ENCODE data around the gene HDAC9. TPM values are rescaled to one million over a fixed set of nuclear protein-coding genes. Genes with fewer than 3 reads are reported as not detected.

HDAC9 gene
- total RNA-seq, 2 donors from 2014 or later = 1.5 to 4.0 TPM

DNA sequence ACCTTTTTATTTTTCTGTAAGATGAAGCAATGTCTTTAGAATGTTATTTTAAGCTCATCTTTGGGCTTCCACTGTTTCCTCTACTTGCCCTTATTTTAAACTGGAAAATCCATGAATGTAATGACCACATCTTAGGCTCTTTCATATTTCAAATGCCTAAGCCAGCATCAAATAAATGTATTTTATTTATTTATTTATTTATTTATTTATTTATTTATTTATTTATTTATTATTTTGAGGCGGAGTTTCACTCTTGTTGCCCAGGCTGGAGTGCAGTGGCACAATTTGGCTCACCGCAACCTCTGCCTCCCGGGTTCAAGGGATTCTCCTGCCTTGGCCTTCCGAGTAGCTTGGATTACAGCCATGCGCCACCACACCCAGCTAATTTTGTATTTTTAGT is 69.2 kb downstream of the HDAC9 start:
- H3K4me1 Mint-ChIP-seq = peaks cover 5% of the 10 kb centered on the region
- no peak overlapping the region for H3K27ac ChIP-seq (ENCODE audit: low read depth, low read length)
- H3K9me3 Mint-ChIP-seq = no peaks in the 10 kb centered on the region
- no peaks in the 10 kb centered on the region for H3K36me3 Mint-ChIP-seq (ENCODE audit: low read depth)
- H3K27ac Mint-ChIP-seq = no peak overlapping the region
- no peak overlapping the region for H3K9ac ChIP-seq (ENCODE audit: extremely low read depth, low read length, poor library complexity, severe bottlenecking)
- DNase-seq = no peak
- no peaks in the 10 kb centered on the region for H3K27me3 ChIP-seq (ENCODE audit: control insufficient read depth, insufficient read depth, low read length, poor library complexity, severe bottlenecking)
- TF ChIP-seq, protein P1, sequence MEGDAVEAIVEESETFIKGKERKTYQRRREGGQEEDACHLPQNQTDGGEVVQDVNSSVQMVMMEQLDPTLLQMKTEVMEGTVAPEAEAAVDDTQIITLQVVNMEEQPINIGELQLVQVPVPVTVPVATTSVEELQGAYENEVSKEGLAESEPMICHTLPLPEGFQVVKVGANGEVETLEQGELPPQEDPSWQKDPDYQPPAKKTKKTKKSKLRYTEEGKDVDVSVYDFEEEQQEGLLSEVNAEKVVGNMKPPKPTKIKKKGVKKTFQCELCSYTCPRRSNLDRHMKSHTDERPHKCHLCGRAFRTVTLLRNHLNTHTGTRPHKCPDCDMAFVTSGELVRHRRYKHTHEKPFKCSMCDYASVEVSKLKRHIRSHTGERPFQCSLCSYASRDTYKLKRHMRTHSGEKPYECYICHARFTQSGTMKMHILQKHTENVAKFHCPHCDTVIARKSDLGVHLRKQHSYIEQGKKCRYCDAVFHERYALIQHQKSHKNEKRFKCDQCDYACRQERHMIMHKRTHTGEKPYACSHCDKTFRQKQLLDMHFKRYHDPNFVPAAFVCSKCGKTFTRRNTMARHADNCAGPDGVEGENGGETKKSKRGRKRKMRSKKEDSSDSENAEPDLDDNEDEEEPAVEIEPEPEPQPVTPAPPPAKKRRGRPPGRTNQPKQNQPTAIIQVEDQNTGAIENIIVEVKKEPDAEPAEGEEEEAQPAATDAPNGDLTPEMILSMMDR (conservative IDR thresholded peaks at IDR 0.05) = no peak
- H3K27me3 Mint-ChIP-seq (ENCODE audit: insufficient read depth) = no peaks in the 10 kb centered on the region
- no peaks in the 10 kb centered on the region for H3K9me3 ChIP-seq (ENCODE audit: control insufficient read depth, low read length)
- no peak overlapping the region for H3K4me3 Mint-ChIP-seq
- H3K4me3 ChIP-seq (ENCODE audit: low read length) = no peak overlapping the region
- no peaks in the 10 kb centered on the region for H3K4me1 ChIP-seq (ENCODE audit: control insufficient read depth, insufficient read depth, low read length)
- H3K36me3 ChIP-seq (ENCODE audit: control insufficient read depth, insufficient read depth, low read length) = no peaks in the 10 kb centered on the region
- 97 to 100% methylated on average over 2 to 5 of the region's 5 CpGs for WGBS, 2 experiments (ENCODE audit: insufficient coverage in 1 of 2, insufficient read length in 1 of 2)

DNA sequence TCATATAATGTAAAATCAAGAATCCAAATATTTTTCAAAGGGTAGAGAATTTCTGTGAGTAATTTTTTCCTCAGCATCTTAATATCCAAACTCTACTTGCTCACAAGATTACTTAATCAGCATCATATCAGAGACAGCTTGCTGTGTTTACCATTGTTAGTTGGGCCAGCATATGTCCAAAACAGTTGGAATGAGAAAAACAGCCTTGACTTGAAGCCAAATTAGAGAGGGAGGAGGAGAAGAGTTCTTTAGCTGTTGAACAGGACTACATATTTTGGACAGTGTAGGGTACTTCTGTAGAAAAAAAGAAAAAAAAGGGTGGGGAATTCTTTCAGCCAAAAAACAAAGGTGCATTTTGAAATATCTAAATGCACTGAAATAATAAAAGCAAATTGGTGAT is 69.8 kb downstream of the HDAC9 start:
- no peaks in the 10 kb centered on the region for H3K9me3 ChIP-seq (ENCODE audit: control insufficient read depth, low read length)
- no peaks in the 10 kb centered on the region for H3K36me3 Mint-ChIP-seq (ENCODE audit: low read depth)
- no peak overlapping the region for H3K4me3 ChIP-seq (ENCODE audit: low read length)
- H3K4me3 Mint-ChIP-seq = no peak overlapping the region
- TF ChIP-seq, protein P1 (conservative IDR thresholded peaks at IDR 0.05) = no peak
- H3K9ac ChIP-seq (ENCODE audit: extremely low read depth, low read length, poor library complexity, severe bottlenecking) = no peak overlapping the region
- H3K27ac ChIP-seq (ENCODE audit: low read depth, low read length) = no peak overlapping the region
- H3K27ac Mint-ChIP-seq = no peak overlapping the region
- H3K4me1 ChIP-seq (ENCODE audit: control insufficient read depth, insufficient read depth, low read length) = no peaks in the 10 kb centered on the region
- peaks cover 5% of the 10 kb centered on the region for H3K4me1 Mint-ChIP-seq
- no peaks in the 10 kb centered on the region for H3K36me3 ChIP-seq (ENCODE audit: control insufficient read depth, insufficient read depth, low read length)
- DNase-seq = no peak
- H3K27me3 Mint-ChIP-seq (ENCODE audit: insufficient read depth) = no peaks in the 10 kb centered on the region
- no peaks in the 10 kb centered on the region for H3K27me3 ChIP-seq (ENCODE audit: control insufficient read depth, insufficient read depth, low read length, poor library complexity, severe bottlenecking)
- H3K9me3 Mint-ChIP-seq = no peaks in the 10 kb centered on the region

DNA sequence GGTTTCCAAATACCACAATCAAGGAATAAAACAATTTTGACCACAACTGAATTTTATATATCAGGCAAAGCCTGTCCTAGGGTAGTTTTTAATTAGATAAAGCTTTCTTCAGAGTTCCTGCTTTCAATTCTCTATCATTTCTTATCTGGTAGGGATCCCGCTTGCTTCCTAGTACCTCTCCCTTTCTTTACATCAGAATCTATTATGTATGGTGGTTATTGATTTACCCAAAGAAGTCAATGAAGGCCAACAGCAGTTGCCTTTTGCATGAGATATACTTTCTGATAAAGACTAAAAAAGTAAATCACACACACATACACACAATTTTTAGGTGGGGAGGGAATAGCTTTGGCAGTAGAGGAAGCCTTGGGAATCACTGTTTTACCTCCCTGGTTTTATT is 70.7 kb downstream of the HDAC9 start:
- no peaks in the 10 kb centered on the region for H3K27me3 ChIP-seq (ENCODE audit: control insufficient read depth, insufficient read depth, low read length, poor library complexity, severe bottlenecking)
- no peaks in the 10 kb centered on the region for H3K4me1 ChIP-seq (ENCODE audit: control insufficient read depth, insufficient read depth, low read length)
- H3K27ac Mint-ChIP-seq = no peak overlapping the region
- H3K36me3 Mint-ChIP-seq (ENCODE audit: low read depth) = no peaks in the 10 kb centered on the region
- H3K9me3 ChIP-seq (ENCODE audit: control insufficient read depth, low read length) = no peaks in the 10 kb centered on the region
- H3K4me3 ChIP-seq (ENCODE audit: low read length) = no peak overlapping the region
- H3K9ac ChIP-seq (ENCODE audit: extremely low read depth, low read length, poor library complexity, severe bottlenecking) = no peak overlapping the region
- H3K4me3 Mint-ChIP-seq = no peak overlapping the region
- DNase-seq = no peak
- H3K27me3 Mint-ChIP-seq (ENCODE audit: insufficient read depth) = no peaks in the 10 kb centered on the region
- no peaks in the 10 kb centered on the region for H3K9me3 Mint-ChIP-seq
- no CpG with 5 or more reads among the region's 1 CpG for WGBS, 2 experiments (ENCODE audit: insufficient coverage in 1 of 2, insufficient read length in 1 of 2)
- peaks cover 5% of the 10 kb centered on the region for H3K4me1 Mint-ChIP-seq
- TF ChIP-seq, protein P1 (conservative IDR thresholded peaks at IDR 0.05) = no peak
- no peak overlapping the region for H3K27ac ChIP-seq (ENCODE audit: low read depth, low read length)
- H3K36me3 ChIP-seq (ENCODE audit: control insufficient read depth, insufficient read depth, low read length) = no peaks in the 10 kb centered on the region
